ENCODE data around the gene RSU1.

Gene RSU1

DNA sequence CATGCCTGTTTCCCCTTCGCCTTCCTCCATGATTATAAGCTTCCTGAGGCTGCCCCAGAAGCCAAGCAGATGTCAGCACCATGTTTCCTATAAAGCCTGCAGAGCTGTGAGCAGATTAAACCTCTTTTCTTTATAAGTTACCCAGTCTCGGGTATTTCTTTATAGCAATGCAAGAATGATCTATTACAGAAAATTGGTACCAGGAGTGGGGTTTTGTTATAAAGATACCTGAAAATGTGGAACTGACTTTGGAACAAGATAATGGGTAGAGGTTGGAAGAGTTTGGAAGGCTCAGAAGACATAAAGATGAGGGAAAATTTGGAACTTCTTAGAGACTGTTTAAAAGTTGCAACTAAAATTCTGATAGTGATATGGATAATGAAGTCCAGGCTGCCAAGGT, 4.8 kb upstream of the RSU1 start:
- no peak for DNase-seq (ENCODE audit: low read depth in 2 of 2)

DNA sequence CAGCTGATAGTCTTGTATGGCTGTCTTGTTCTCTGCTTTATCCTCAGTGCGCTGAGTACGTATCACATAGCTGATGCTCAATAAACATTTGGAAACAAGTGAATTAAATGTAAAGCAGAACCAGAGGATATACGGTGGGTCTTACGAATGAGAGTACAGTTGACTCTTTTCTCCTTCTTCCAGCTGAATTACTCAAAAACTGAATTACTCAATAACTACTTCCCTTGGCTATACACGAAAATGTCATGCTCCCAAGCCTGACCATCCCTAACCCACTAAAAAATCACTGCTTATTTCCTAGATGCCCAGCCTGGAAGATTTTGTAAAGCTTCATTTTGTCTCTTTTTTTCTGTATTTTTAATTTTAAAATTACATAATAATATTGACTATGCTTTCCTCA, 3.2 kb upstream of the RSU1 start:
- no peak for DNase-seq (ENCODE audit: low read depth in 2 of 2)

DNA sequence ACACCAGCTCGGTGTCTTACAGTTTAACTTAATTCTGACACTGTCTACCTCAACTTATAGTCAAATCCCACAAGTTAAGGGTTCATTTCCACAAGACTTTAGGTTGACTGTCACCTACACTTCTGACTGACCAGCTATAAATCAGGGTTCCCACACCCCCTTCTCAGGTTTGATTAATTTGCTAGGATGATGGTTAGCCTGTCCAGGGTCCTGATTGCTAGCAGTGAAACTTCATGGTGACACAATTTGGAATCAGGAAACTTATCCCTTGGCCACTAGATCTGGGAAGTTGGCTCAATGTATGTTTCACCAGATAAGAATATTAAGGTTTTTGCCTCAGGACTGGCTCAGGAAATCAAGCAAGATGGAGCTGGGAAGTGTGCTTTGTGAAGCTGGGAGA, 2.8 kb upstream of the RSU1 start:
- no peak for DNase-seq (ENCODE audit: low read depth in 2 of 2)

DNA sequence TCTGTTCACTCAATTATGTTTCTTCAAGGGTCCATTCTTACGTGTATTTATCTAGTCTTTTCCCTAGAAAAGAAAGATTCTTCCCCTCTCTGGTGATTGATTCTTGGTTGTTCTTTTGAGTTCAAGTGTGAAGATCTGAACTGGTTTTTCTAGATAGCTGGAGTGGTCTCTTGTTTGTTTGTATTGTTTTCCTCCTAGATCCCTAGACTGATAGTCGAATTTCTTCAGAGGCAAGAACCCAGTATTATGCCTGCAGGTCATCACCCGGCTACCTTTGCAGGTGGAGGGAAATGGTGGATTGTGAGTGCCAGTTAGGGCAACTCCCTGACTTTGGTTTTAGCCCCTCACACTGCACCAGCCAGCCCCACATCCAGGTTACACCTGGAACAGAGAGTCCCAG, 2.2 kb upstream of the RSU1 start:
- no peak for DNase-seq (ENCODE audit: low read depth in 2 of 2)

DNA sequence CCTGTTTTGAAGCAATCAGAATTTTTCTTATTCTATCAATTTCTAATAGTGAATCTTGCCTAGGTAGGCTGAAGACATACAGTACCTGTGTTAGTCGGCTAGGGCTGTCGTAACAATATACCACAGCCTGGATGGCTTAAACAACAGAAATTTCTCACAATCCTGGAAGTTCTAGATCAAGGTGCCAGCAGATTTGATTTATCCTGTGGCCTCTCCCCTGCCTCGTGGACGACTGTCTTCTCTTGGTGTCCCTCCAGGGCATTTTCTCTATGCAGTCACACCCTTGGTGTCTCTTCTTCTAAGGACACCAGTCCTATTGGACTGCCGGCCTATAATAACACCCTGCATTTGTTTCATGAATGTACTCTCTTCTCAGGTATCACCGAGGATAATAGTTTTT, 1.8 kb upstream of the RSU1 start:
- no peak for DNase-seq (ENCODE audit: low read depth in 2 of 2)

DNA sequence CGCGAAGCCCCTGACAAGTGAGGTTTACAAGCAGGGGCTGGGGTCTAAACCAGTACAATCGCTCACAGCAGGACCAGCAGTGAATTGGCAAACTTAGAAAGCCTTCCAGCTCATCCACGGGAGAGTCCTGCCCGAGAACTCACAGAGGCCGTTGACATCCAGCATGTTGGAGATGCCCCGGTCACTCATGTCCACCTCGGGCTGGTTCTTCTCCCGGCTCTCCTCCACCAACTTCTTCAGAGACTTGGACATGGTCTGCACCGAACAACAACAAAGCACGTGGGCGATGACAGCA, 447 bp downstream of the RSU1 start:
- no peak for DNase-seq (ENCODE audit: low read depth in 2 of 2)

DNA sequence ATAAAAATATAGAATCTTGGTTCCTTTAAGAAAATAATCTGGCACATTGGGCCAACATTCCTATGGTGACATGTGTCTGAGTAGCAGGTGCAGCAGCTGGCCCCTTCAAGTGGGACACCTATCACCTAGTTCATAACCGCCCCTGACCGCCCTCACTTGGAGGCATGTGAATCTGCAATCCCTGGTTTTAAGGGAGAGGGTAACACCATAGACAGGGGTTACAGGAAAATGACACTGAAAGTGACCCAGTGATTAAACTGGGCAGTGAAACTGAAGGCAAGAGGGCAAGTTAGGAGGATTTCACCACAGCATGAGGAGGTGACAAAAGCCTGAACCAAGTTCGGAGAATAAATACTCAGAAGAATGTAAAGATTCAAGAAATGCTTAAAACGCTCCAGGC, 1.1 kb downstream of the RSU1 start:
- DNase-seq (ENCODE audit: low read depth in 2 of 2), result no peak

DNA sequence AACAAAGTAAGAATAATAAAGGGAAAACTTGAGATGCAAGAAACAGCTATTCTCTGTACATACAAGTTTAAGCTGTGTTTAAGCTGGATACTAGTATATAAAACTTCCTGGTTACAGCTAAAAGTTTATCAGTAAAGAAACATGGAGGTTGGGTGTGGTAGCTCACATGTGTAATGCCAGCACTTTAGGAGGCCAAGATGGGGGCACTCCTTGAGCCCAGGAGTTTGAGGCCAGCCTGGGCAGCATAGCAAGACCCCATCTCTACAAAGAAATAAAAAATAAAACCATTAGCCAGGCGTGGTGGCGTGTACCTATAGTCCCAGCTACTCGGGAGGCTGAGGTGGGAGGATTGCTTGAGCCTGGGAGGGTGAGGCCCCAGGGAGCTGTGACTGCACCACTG, 3.2 kb downstream of the RSU1 start:
- no peak for DNase-seq (ENCODE audit: low read depth in 2 of 2)

DNA sequence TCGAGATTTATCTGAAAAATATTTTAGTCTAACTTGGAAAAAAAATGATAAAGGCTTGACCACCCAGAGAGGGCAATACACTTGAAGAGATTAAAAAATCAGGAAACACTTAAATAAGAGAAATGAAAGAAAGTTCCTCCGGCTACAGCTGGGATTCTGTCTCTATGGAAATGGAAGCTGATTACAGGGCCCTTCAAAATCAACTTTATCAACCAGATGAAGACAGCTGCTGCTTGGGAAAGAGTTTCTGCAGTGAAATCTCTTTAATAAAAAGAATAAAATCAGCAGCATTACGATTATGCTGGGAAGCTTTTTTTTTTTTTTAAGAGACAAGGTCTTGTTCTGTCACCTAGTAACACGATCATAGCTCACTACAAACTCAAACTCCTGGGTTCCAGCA, 4.5 kb downstream of the RSU1 start:
- no peak for DNase-seq (ENCODE audit: low read depth in 2 of 2)

DNA sequence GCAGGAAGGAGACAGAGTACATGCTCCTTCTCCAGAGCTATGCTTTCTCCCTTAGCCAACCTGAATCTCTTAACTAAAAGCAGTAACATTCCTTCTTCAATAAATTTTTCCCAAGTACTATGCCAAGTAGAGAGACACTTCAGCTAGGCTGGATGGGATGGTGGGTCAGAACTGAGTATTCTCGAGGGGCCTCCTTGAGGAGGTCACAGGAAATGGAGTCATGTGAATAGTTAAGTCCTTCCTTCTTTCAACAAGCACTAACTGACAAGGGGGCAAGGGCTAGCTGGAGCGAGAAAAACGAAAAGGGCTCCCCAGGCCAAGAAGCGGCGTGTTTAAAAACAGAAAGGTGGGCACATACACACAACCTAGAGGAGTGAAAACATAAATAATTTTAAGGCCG, 5.5 kb downstream of the RSU1 start:
- DNase-seq (ENCODE audit: low read depth in 2 of 2), result no peak

DNA sequence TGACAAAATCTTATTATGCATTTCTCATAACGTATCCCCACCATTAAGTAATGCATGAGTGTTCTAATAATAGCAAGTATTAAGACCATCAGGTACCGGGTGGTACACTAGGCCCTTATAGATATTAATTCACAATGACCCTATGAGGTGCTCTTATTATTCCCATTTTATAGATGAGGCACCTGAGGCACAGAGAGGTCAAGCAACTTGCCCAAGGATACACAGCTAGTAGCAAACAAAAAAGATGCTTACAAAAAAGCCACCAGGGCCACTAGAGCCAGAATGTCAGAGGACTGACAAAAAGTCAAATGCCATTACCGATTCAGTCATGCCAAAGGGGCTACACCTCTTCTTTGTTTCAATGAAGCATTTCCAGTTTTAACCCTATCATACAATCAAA, 5.9 kb downstream of the RSU1 start:
- DNase-seq (ENCODE audit: low read depth in 2 of 2), result no peak

DNA sequence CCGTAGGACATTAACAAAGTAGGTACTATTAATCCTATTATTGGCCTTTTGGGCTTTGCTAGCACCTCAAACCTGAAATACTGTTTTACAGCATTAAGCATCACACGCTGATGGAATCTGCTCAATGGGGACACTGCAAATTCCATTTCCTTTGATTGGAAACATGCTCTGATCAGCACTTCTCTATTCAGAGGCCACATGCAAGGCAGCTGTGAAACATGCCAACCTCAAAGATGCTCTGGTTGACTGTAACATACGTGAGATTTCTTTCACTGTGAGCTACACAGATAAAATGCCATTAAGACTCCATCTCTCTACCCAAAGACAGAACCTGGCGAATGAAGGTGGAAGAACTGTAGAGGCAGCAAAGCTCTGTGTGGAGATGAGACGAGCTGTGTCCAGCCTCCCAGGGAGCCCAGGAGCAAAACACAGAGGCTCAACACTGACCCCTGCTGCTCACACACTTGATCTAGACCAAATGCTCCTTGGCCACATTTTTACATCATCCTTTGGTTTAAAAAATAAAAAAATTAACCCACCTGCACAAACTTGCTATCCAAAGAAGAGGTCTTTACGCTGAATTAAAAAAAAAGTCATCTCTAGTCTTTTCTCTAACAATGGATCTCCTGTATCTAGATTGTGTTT, 8.0 kb downstream of the RSU1 start:
- DNase-seq (ENCODE audit: low read depth in 2 of 2), result peak; percentile 18 to 51

DNA sequence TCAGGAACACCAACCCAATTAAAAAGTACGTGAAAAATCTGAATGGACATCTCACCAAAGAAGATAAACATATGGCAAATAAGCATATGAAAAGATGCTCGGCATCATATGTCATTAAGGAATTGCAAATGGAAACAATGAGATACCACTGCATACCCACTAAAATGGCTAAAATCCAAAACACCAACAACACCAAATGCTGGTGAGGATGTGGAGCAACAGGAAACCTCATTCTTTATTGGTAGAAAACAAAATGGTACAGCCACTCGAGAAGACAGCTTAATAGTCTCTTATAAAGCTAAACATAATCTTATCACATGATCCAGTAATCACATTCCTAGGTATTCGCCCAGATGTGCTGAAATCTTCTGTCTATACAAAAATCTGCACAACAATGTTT, 13.1 kb downstream of the RSU1 start:
- DNase-seq (ENCODE audit: low read depth in 2 of 2), result no peak

DNA sequence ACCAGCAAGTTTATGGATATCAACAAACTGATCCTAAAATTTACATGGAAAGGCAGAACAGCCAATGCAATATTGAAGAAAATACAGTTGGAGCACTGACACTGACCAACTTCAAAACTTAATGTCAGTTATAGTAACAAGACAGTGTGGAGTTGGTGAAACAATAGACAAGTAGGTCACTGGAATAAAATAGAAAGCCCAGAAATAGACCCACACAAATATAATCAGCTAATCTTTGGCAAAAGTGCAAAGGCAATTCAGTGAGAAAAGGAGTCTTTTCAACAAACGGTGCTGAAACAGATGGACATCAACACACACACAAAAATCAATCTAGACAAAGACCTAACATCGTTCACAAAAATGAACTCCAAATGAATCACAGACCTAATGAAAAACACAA, 13.8 kb downstream of the RSU1 start:
- no peak for DNase-seq (ENCODE audit: low read depth in 2 of 2)

DNA sequence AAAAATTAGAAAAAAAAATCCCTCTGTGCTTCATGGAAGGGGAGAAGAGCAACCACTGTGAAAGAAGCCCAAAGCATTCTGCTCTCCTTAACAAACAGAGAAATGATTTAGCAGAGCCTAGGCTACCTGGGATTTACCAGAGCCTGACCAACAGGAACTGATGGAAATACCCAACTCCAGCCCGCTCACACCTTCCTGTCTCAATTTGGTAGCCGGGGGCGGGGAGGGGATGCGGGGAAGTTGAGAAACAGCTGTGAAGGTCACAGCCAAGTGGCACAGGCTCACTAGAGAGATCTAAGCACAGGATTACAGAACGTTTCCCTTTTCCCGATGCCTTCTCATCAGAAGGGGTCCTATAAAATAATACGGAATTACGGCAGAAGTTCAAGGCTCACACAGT, 17.6 kb downstream of the RSU1 start:
- peak in 1 of 2 donors; percentile 19 for DNase-seq (ENCODE audit: low read depth in 2 of 2)

DNA sequence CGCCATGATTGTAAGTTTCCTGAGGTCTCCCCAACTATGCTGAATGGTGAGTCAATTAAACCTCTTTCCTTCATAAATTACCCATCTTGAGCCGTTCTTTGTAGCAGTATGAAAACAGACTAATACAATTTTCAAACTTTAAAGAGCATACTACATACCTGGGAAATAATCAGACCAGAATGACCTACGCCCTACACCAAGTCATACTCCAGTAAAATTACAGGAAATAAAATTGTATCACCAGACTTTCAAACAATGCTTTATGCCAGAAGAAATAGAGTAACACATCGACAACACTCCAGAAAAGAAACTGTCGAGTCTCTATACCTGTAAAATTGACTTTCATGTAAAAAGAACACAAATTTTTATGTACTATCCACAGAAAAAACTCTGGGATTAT, 18.7 kb downstream of the RSU1 start:
- no peak for DNase-seq (ENCODE audit: low read depth in 2 of 2)

DNA sequence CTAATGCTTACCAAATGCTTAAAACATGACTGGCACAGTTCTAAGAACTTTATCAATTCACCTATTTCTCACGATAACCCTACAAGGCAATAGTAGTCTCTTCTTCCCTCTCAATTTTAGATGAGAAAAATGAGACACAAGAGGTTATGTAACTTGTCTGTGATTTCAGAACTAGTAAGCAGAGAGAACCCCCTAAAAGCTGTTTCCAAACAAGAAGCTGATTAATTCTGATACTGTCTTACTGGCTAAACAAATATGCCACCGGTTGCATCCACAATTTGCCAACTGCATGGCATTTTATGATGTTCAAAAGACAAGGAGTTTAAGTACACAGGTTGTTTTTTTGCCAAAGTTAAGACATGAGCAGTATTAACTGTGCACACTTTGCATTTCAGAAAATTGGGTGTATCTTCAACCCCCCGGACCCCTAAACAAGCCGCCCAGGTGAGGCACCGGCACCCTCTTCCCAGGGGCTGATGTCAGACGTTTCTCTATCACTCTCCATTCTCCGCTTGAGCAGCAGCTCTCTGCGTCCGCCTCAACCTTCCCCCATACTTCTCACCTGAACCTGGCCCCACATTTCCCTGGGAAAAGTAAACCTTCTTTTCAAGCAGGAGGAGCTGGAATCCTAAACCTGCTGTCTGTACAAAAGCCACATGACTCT, 21.7 kb downstream of the RSU1 start:
- no peak for DNase-seq (ENCODE audit: low read depth in 2 of 2)

DNA sequence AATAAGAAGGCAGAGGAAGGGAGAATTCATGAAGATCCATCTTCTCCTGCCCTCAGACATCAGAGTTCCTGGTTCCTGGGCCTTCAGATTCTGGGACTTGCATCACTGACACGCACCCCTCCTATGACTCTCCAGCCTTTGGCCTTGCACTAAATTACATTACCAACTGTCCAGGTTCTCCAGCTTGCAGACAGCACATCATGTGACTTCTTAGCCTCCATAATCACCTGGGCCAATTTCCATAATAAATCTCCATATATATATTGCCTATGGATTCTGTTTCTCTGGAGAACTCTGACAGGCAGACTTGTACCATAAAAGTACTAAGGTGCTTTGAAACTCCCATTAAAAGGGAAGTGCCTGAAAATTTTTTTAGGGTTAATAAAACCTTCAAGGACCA, 23.2 kb downstream of the RSU1 start:
- DNase-seq (ENCODE audit: low read depth in 2 of 2), result no peak

DNA sequence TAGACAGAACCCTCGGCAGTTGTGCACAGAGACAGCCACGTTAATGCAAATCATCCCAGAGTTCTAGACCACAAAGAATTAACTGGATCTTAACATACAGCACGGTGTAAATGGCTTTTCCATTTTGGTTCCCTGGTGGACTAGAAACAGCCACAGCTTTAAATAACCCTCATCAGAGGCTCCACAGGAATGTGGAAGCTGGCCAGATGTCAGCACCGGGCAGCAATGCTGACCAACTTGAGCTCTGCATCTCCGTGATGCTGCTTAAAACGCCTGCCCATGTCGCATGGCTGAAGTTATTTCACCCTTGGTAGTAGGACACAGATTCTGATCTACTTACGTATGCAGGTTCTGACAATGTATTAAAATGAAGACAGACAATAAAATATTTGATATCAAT, 24.5 kb downstream of the RSU1 start:
- no peak for DNase-seq (ENCODE audit: low read depth in 2 of 2)

DNA sequence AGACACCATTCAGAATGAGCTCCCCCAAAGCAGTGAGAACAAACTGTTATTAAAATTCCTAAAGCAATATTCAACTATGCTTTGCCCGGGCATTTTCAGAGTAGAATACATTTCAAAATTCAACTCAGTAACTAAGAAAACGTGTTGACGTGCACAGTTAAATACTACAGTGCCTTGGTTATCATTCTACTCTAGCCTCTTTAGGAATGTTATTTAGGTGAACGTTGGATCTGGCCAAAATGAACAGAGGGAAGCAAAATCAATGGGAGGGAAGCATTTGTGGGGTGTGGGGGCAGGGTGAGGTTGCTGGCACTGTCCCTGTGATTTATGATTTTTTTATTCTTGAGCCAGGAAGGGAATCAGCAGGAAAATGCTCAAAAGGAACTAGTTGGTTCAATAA, 27.5 kb downstream of the RSU1 start:
- DNase-seq (ENCODE audit: low read depth in 2 of 2), result no peak

DNA sequence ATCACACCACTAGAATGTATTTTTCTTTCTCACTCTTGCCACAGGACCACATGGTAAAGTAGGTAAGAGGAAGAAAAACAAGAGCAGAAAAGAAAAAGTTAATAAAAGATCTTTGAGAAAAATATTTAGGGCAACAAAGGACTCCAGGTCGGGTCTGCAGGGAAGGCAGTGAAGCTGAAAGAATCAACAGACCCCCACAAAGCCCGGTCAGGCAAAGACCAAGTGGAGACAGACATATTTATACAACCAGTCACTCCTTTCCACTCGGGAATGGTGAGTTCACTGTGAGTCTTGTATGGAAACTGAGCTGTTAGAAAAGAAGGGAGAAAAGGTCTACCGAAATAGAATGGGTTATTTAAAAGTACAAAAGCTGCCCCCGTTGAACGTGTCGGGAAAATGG, 28.0 kb downstream of the RSU1 start:
- no peak for DNase-seq (ENCODE audit: low read depth in 2 of 2)

DNA sequence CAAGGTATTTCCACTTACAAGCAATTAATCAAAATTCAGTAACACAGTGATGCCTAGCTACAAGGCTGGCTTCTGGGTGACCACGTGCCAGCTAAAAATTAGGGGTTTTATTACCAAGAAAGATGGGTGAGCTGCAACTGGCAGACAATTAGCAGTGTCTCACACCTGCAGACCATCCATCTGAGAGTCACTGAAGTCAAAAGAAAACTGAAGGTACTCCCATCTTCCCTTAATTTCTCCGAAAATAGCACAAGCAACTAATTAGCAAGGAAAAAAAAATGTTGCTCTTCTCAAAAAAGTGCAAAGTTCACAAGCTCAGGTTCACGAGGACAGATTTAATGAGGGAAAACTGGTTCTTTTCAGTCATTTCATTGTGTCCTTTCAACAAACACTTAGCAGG, 28.4 kb downstream of the RSU1 start:
- no peak for DNase-seq (ENCODE audit: low read depth in 2 of 2)

DNA sequence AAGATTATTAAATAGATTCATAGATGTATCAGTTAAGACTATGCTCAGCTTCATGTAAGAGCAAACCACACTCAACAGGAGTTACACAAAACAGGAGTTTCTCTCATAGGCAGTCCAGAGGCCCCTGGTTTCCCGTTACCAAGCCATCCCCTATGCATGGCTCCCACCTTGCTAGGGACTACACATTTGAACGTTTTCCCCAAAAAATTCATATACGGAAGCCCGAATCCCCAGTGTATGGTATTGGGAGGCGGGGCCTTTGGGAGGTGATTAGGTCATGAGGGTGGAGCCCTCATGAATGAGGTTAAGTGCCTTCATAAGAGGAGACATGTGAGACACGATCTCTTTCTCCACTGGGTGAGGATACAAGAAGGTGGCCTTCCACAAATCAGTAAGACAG, 29.1 kb downstream of the RSU1 start:
- no peak for DNase-seq (ENCODE audit: low read depth in 2 of 2)

DNA sequence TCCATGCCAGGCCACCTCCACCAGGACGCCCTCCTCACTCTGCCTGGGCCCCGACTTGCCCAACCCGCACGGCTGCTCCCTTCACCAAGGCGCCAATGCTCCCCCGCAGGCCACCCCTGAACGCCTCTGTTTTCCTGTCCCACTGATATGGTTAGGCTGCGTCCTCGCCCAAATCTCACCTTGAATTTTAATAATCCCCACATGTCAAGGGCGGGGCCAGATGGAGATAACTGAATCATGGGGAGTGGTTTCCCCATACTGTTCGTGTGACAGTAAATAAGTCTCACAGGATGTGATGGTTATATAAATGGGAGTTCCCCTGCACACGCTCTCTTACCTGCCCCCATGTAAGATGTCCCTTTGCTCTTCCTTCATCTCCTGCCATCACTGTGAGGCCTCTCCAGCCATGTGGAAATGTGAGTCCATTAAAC, 29.8 kb downstream of the RSU1 start:
- peak; percentile 36 to 45 for DNase-seq (ENCODE audit: low read depth in 2 of 2)
